Fibroblast of the aortic adventitia (primary cell): Measurements from ENCODE around the gene FBXW8. TPM values are rescaled to one million over a fixed set of nuclear protein-coding genes. Genes with fewer than 3 reads are reported as not detected.

ENCODE experiments used
- DNase-seq: peaks from one replicate; pipeline ENCODE4 v3.0.0-alpha.2; 2010; ENCODE audit warnings: low read depth
- H3K4me3 ChIP-seq: 2 replicates; pipeline ENCODE4 v1.5.1; 2011; ENCODE audit warnings: low read depth, mild to moderate bottlenecking, control low read depth, low read length, moderate library complexity
- CTCF ChIP-seq: IDR thresholded peaks from 2 replicates; pipeline ENCODE4 v1.5.1; 2011; ENCODE audit warnings: mild to moderate bottlenecking, low read length, control low read depth, inconsistent platforms; ENCODE audit not compliant: insufficient read depth
- total RNA-seq: library from RNA; depleted of rRNA; stranded (reverse); fragments of >200 nt; gene quantifications from 2 replicates; pipeline ENCODE4 v1.2.3, GENCODE V29; 2012; ENCODE audit warnings: low replicate concordance

Gene FBXW8
- total RNA-seq, 1 donor, result 11.2 TPM

- DNase-seq, result peak; percentile 24
- TF ChIP-seq CTCF, result no peak
- H3K4me3 ChIP-seq, result peak overlapping the region; percentile 31
Observed at GRCh38 chr12:116880817-116881324, 29.9 kb upstream of the FBXW8 start.

- DNase-seq, result no peak
- no peak for TF ChIP-seq CTCF
- peak within 1 kb of the TSS; percentile 37 for H3K4me3 ChIP-seq
Observed at GRCh38 chr12:116881325-116881876, 29.3 kb upstream of the FBXW8 start, which contains the start of gene HRK. TSS of gene HRK (minus strand) at chr12:116881441. CDS start at chr12:116881307, 134 bp downstream.

GRCh38 chr12:116881877-116882507, 28.8 kb upstream of the FBXW8 start:
- no peak for TF ChIP-seq CTCF
- no peak for DNase-seq
- no peak overlapping the region for H3K4me3 ChIP-seq

GRCh38 chr12:116882742-116883141, 28.0 kb upstream of the FBXW8 start:
- peak; percentile 64 for DNase-seq
- no peak overlapping the region for H3K4me3 ChIP-seq
- peak; percentile 37 for TF ChIP-seq CTCF

- H3K4me3 ChIP-seq, result no peak overlapping the region
- no peak for TF ChIP-seq CTCF
- DNase-seq, result no peak
Observed at GRCh38 chr12:116884871-116885270, 25.9 kb upstream of the FBXW8 start.

GRCh38 chr12:116885491-116885890, 25.3 kb upstream of the FBXW8 start:
- no peak overlapping the region for H3K4me3 ChIP-seq
- DNase-seq, result no peak
- TF ChIP-seq CTCF, result no peak
